Esophagus muscularis mucosa (tissue), 4 donors: Measurements from ENCODE around the gene ZFYVE19.

Experiments used
- CTCF ChIP-seq, 3 experiments: fragments of 200-600 bp in 2 of 3; fragments of 450-650 bp in 1 of 3; sonication (generic) in 2 of 3; IDR thresholded peaks; one replicate each; pipeline ENCODE4 v1.5.1; 2017 to 2019; ENCODE audit warnings: antibody characterized with exemption in 3 of 3, mild to moderate bottlenecking in 2 of 3, moderate library complexity in 1 of 3
- EP300 ChIP-seq: sonication (generic); formaldehyde crosslinking; IDR thresholded peaks from one replicate; pipeline ENCODE4 v1.6.1; 2017; ENCODE audit warnings: antibody characterized with exemption
- POLR2A ChIP-seq: fragments of 450-650 bp; IDR thresholded peaks from one replicate; pipeline ENCODE4 v1.6.1; 2017; ENCODE audit warnings: antibody characterized with exemption, moderate library complexity, mild to moderate bottlenecking, low read depth
- POLR2AphosphoS5 ChIP-seq, 2 donors: sonication (generic); formaldehyde crosslinking; IDR thresholded peaks; one replicate each; pipeline ENCODE4 v1.6.1; 2017; ENCODE audit warnings: antibody characterized with exemption in 2 of 2

- TF ChIP-seq CTCF (IDR thresholded peaks at IDR 0.05): no peak
- no peak for TF ChIP-seq POLR2AphosphoS5 (IDR thresholded peaks at IDR 0.05)
- TF ChIP-seq POLR2A: no peak
- TF ChIP-seq EP300: no peak
Measured at GRCh38 chr15:40845511-40846284, 38.8 kb downstream of the ZFYVE19 start.
